HG02571 (cell line): ENCODE results near the gene ASIC5.
"Not testable (repeated sequence)": the region's sequence is repeated elsewhere in the genome, so short reads cannot be mapped to it uniquely, and the experiment has no call there.

Source experiments
- ATAC-seq: cut with Tn5 transposase; IDR thresholded peaks from one replicate; pipeline ENCODE4 v1.9.1; 2021; ENCODE audit warnings: mild to moderate bottlenecking, moderate library complexity; ENCODE audit not compliant: unreplicated experiment

Gene ASIC5

DNA sequence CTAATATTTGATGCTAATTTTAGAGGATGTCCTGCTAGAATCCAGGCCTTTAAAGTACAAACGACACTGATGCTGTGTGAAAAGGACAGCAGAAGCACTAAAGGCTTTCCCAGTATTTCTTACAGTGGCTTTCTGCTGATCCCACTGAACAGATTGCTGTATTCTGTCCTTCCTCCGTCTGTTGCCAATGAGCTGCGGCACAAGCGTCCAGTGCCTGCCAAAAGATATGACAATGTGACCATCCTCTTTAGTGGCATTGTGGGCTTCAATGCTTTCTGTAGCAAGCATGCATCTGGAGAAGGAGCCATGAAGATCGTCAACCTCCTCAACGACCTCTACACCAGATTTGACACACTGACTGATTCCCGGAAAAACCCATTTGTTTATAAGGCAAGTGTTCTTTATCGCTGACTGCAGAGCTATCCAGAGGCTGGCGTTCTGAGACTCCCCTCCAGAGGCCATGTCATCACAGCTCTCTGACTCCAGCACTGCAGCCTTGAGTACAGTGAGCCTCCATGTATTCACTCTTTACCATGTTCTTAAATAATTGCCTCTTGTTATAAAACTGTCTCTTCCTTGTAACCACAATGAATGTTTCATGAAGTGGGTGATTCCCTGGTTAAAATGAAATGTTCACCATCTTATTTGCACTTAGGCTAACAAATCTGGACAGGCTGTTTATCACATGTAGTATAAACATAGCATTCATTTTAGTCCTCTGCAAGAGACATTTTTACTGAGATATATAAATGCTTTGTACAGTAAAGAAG, 63.7 kb downstream of the ASIC5 start:
- ATAC-seq, result no peak

DNA sequence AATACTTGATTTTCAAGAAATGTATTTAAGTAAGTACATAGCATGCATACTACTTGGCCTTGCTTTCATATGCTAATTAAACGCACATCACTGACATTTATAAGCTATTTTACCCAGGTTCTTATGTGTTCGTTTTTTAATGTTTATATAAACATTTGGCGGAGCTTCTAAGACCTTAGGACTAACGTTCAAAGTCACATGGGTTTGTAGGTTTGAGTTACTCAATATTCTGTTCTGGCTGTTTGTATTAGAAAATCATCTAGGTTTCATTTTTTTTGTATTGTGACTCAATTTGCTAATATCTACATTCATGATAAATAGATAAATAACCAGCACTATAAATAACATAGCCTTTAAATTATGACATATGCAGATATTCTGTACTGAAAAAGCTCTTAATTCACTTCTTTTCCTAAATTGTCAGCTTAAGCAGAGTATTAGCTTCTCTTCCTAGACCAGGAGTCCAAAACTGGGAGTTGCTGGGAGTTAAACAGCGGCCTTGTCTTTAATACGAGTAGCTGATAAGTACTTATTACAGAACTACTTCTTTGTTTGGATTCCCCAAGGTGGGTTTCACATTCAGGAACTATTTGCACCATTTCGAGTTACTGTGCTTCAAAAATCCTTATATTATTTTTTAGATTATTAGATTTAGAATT, 65.3 kb downstream of the ASIC5 start:
- no peak for ATAC-seq

- ATAC-seq, result no peak
Observed at GRCh38 chr4:155799794-155800123, 66.3 kb downstream of the ASIC5 start.

- ATAC-seq, result no peak
Observed at GRCh38 chr4:155799116-155799793, 66.8 kb downstream of the ASIC5 start.

DNA sequence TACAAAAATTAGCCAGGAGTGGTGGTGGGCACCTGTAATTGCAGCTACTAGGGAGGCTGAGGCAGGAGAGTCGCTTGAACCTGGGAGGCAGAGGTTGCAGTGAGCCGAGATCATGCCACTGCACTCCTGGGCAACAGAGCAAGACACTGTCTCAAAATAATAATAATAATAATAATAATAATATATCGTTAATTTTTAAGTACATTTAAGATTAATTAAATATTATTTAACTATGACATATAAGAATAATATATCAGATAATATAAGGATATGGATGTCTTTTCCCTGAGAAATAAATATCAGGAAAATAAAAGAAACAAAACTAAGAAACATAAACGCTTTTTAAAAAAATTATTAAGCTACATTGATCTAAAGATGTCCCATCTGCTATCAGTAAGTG, 68.5 kb downstream of the ASIC5 start:
- ATAC-seq, result not testable (repeated sequence)

GRCh38 chr4:155795991-155796390, 70.1 kb downstream of the ASIC5 start:
- peak; percentile 56 for ATAC-seq

GRCh38 chr4:155794589-155795236, 71.4 kb downstream of the ASIC5 start:
- ATAC-seq, result no peak

DNA sequence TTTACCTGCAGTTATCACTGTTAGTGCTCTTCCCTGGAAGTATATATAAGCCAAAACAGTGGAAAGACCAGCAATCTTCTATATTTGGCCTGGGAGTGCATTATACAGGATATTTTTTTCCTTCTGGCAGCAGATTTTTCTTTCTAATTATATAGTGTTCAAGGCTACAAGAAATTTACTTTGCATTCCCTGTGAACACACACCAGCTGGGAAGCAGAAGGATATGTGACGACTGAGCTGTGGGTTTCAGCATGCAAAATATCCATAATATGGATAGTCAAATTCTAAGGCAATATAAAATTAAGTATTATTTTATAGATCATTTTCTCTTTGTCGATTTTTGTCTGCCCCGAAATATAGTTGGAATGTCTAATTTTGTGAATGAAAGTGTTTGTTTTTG, 76.1 kb downstream of the ASIC5 start:
- no peak for ATAC-seq

GRCh38 chr4:155789391-155789790, 76.7 kb downstream of the ASIC5 start:
- ATAC-seq, result no peak

DNA sequence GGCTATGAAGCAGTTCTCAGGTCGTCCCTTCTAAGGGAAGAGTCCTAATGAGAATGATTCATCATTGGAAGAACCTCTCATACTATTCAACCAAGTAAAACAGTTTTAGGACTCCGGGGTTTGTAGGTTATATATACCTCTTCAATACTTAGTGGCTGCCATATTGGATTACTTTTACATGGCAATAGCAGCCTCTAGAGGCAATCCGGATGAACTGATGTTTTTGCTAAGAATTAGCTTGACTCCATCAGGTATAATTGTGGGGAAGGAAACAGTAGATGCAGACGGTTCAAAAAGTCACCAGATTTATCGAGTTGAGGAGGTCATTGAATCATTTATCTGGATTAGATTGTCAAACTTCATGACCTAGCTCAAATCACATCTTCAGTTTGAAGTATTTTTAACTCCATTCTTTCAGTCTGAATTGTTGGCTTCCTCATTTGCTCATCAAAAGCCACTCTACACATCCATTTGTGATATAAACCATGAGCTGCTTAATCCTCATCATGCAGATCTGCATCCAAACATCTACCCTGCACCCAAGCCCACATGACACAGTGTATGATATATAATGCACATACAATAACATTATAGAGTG, 78.9 kb downstream of the ASIC5 start:
- peak; percentile 96 for ATAC-seq

DNA sequence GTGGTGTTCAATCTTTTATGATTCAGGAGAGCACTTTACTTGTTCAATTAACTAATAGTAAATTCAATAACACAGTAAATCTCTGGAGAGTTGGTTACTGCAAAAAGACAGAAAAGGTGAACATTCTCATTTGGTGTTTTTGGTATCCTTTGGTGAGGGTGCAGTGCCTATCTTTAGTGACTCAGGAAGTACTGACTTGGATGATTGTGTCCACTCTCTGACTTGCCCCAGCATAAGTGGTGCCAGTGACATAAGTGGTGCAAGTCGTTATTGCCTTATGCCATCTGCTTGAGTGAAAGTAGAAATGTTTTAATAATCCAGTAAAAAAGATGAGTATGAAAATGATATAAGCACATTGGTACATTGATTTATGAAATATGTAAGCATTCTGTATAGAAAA, 80.2 kb downstream of the ASIC5 start:
- ATAC-seq, result no peak

- no peak for ATAC-seq
Observed at GRCh38 chr4:155784637-155785036, 81.4 kb downstream of the ASIC5 start.

DNA sequence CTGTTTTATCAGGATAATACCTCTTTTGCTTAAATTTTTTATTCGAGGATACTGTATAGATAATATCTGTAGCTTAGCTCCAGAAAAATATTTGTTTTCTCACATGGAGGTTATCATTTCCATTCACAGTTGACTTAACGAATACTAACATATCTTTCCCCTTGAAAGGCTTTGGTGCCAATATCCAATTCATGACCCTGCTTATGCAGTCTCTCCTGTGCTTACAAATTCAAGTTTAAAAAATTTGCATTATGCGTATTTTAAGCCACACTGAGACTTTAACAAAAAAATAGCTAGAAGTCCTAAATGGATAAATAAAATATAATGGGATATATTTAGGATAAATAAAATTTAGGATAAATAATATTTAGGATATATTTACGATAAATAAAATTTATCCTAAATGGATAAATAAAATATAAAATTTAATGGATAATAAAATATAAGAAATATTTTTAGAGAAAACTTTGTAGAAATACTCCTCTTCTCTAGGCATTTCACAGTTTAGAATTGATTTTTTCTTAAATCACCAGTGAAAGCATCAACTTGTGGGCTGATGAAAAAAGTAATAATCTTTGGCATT, 84.7 kb downstream of the ASIC5 start:
- no peak for ATAC-seq

DNA sequence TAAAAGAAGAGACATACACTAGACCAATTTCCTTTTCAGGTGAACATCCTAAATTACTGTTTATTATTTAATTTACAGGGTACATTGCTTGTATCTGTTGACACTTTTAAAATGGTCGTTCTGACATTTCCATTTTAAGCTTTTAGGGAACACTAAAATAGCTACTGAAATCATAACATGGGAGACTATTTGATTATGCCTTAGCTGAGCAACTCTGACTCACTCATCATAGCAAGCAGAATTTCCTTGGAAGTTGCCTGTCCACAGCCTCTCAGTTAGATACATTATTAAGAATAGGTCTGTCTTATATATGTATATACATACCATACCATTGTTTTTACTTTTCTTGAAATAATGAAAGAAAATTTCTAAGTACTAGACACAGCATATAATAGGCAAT, 85.3 kb downstream of the ASIC5 start:
- ATAC-seq, result no peak
